Nephron progenitor cell (in vitro differentiated cells): Measurements from ENCODE around the gene OR11L1.

ENCODE experiments used
- DNase-seq: peaks from one replicate; pipeline ENCODE4 v3.0.0; 2021
- H3K27ac Mint-ChIP-seq: 2 replicates; pipeline ENCODE4 v1.8.0; 2021; ENCODE audit warnings: mild to moderate bottlenecking, moderate library complexity, mixed read lengths
- H3K27me3 Mint-ChIP-seq: 2 replicates; pipeline ENCODE4 v1.8.0; 2021; ENCODE audit warnings: mild to moderate bottlenecking, low read depth, mixed read lengths; ENCODE audit not compliant: poor library complexity
- H3K36me3 Mint-ChIP-seq: 2 replicates; pipeline ENCODE4 v1.8.0; 2021; ENCODE audit warnings: low read depth, mixed read lengths
- H3K4me1 Mint-ChIP-seq: 2 replicates; pipeline ENCODE4 v1.8.0; 2021; ENCODE audit warnings: mixed read lengths
- H3K4me3 Mint-ChIP-seq: 2 replicates; pipeline ENCODE4 v1.8.0; 2021; ENCODE audit warnings: mild to moderate bottlenecking, moderate library complexity, mixed read lengths
- H3K9me3 Mint-ChIP-seq: 2 replicates; pipeline ENCODE4 v1.8.0; 2021; ENCODE audit warnings: mild to moderate bottlenecking, moderate library complexity, mixed read lengths
- TF ChIP-seq, protein P1 (sequence below): fragments of 200-600 bp; sonication (generic); IDR thresholded peaks from 2 replicates; pipeline ENCODE4 v1.5.0; 2021; ENCODE audit warnings: antibody characterized with exemption

Gene OR11L1

DNA sequence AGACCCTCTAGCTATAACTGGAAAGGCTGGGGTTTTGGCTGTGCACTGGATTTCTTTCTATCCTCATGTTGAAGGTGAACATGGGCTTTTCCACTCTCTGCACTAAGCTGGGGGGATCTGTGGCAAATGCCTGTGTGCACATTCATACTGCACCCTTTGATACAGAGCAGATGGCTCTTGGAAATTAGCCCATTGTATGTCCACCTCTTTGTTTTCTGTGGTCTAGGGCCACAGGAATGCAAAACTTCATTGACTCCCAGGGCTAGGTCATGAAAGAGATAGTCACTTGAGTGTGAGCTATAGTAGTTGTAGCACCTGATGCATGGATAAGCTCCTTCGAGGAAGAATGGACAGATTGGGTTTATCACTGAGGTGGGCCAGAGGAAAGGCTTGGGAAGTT lies 12.0 kb downstream of the OR11L1 start:
- DNase-seq: no peak
- H3K4me1 Mint-ChIP-seq: no peaks in the 10 kb centered on the region
- H3K27me3 Mint-ChIP-seq: peaks cover 9% of the 10 kb centered on the region
- H3K27ac Mint-ChIP-seq: no peak overlapping the region
- TF ChIP-seq, protein P1, sequence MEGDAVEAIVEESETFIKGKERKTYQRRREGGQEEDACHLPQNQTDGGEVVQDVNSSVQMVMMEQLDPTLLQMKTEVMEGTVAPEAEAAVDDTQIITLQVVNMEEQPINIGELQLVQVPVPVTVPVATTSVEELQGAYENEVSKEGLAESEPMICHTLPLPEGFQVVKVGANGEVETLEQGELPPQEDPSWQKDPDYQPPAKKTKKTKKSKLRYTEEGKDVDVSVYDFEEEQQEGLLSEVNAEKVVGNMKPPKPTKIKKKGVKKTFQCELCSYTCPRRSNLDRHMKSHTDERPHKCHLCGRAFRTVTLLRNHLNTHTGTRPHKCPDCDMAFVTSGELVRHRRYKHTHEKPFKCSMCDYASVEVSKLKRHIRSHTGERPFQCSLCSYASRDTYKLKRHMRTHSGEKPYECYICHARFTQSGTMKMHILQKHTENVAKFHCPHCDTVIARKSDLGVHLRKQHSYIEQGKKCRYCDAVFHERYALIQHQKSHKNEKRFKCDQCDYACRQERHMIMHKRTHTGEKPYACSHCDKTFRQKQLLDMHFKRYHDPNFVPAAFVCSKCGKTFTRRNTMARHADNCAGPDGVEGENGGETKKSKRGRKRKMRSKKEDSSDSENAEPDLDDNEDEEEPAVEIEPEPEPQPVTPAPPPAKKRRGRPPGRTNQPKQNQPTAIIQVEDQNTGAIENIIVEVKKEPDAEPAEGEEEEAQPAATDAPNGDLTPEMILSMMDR: no peak
- no peak overlapping the region for H3K4me3 Mint-ChIP-seq
- H3K36me3 Mint-ChIP-seq: no peaks in the 10 kb centered on the region
- H3K9me3 Mint-ChIP-seq: peaks cover 34% of the 10 kb centered on the region

GRCh38 chr1:247825362-247825761 lies 16.3 kb downstream of the OR11L1 start:
- Mint-ChIP-seq H3K27me3 (no peaks in the 10 kb centered on the region), H3K4me1 (no peaks in the 10 kb centered on the region), H3K4me3 (no peak overlapping the region), H3K27ac (no peak overlapping the region), H3K9me3 (peaks cover 19% of the 10 kb centered on the region), H3K36me3 (no peaks in the 10 kb centered on the region)
- no peak for DNase-seq
- TF ChIP-seq, protein P1: no peak

GRCh38 chr1:247824023-247824422 lies 17.7 kb downstream of the OR11L1 start, which contains the start of gene OR14A16:
Gene OR14A16, minus strand, starts transcription at chr1:247824119. Its CDS starts 8,390 bp downstream, at chr1:247815729.
- Mint-ChIP-seq H3K27ac (no peak within 1 kb of the TSS), H3K4me3 (no peak within 1 kb of the TSS), H3K9me3 (peaks cover 23% of the 10 kb centered on the region), H3K27me3 (no peaks in the 10 kb centered on the region), H3K36me3 (no peaks in the 10 kb centered on the region), H3K4me1 (no peaks in the 10 kb centered on the region)
- no peak for DNase-seq
- TF ChIP-seq, protein P1: no peak

DNA sequence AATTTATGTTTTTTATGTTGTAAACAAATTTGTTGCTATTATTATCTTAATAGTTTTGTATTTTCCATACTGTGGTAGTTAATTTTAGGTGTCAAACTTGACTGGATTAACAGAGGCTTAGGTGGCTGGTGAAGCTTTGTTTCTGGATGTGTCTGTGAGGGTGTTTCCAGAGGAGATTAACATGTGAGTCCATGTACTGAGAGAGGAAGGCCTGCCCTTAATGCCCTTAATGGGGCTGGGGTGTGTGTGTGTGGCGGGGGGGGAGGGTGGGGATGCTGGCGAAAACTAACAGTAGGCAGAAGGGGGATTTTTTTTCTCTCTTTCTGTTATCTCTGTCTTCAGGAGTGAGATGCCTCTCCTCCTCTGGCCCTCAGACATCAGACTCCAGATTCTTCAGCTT lies 19.6 kb downstream of the OR11L1 start:
- H3K9me3 Mint-ChIP-seq: peaks cover 27% of the 10 kb centered on the region
- no peak overlapping the region for H3K4me3 Mint-ChIP-seq
- H3K27ac Mint-ChIP-seq: no peak overlapping the region
- no peaks in the 10 kb centered on the region for H3K4me1 Mint-ChIP-seq
- H3K36me3 Mint-ChIP-seq: no peaks in the 10 kb centered on the region
- no peaks in the 10 kb centered on the region for H3K27me3 Mint-ChIP-seq
- DNase-seq: no peak
- TF ChIP-seq, protein P1: no peak

- no peak for DNase-seq
- peaks cover 16% of the 10 kb centered on the region for H3K9me3 Mint-ChIP-seq
- no peaks in the 10 kb centered on the region for H3K4me1 Mint-ChIP-seq
- TF ChIP-seq, protein P1: no peak
- H3K27me3 Mint-ChIP-seq: peaks cover 4% of the 10 kb centered on the region
- H3K36me3 Mint-ChIP-seq: no peaks in the 10 kb centered on the region
- H3K27ac Mint-ChIP-seq: no peak overlapping the region
- H3K4me3 Mint-ChIP-seq: no peak overlapping the region
Measured at GRCh38 chr1:247812637-247813036, 29.1 kb downstream of the OR11L1 start.

DNA sequence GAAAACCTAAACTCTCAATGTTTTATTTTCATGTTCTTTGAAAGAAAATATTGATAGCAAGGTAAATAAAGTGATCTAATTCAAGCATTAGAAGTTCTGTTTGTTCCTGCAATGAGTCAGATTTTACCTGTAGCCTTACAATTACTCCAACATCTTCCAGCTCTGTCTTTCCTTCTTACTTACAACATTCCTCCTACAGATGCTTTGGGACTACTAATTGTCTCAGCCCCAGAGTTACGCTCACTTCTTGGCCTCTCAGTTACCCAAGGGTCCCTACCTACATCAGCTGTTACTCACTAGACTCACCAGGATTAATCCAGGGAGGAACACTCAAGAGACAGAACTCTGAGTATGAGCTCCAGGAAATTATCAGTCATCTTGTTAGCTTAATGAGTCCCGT lies 44.2 kb downstream of the OR11L1 start:
- H3K27ac Mint-ChIP-seq: no peak overlapping the region
- H3K4me3 Mint-ChIP-seq: no peak overlapping the region
- H3K36me3 Mint-ChIP-seq: no peaks in the 10 kb centered on the region
- no peaks in the 10 kb centered on the region for H3K27me3 Mint-ChIP-seq
- H3K9me3 Mint-ChIP-seq: peaks cover 42% of the 10 kb centered on the region
- DNase-seq: no peak
- H3K4me1 Mint-ChIP-seq: no peaks in the 10 kb centered on the region
- TF ChIP-seq, protein P1: no peak
